GM12878 (cell line): ENCODE results near the gene CENPP. TPM values are rescaled to one million over a fixed set of nuclear protein-coding genes. Genes with fewer than 3 reads are reported as not detected.
A peak's percentile ranks its signal among the peaks of the same experiment; 100 is the strongest.

Experiments used
- ATAC-seq: fragments of 200-7000 bp; cut with Tn5 transposase; 3 replicates; pipeline ENCODE4 v1.9.1; 2020; ENCODE audit warnings: mild to moderate bottlenecking, moderate library complexity
- BruUV-seq: library from RNA; stranded (reverse); fragments of 400-500 nt; replicated peaks from 2 replicates; lab custom pipeline; 2021; lab: Mats Ljungman, UMichigan
- CTCF ChIA-PET: fragments of 300-600 bp; sonication (Branson Sonifier 250); formaldehyde crosslinking; extraction: SDS; loops from one replicate; lab custom pipeline; 2021; ENCODE audit warnings: inconsistent platforms; lab: Yijun Ruan, JAX
- POLR2A ChIA-PET: fragments of 350-600 bp; formaldehyde crosslinking; extraction: SDS; loops from one replicate; lab custom pipeline; 2021; ENCODE audit warnings: inconsistent platforms; lab: Charles Lee
- RAD21 ChIA-PET: fragments of 300-600 bp; sonication (Branson Sonifier 250); formaldehyde crosslinking; loops from one replicate; lab custom pipeline; 2023; ENCODE audit warnings: antibody characterized with exemption; ENCODE audit not compliant: unreplicated experiment; lab: Charles Lee
- SMC1A ChIA-PET: fragments of 300-600 bp; sonication (Branson Sonifier 250); formaldehyde crosslinking; loops from one replicate; lab custom pipeline; 2023; ENCODE audit not compliant: unreplicated experiment, uncharacterized antibody; lab: Charles Lee
- DNase-seq: peaks from one replicate; pipeline ENCODE4 v3.0.0-alpha.2; 2011; ENCODE audit warnings: low read depth, low spot score
- FAIRE-seq: peaks from 3 replicates; lab custom pipeline; 2011; peaks lifted over from hg19 to GRCh38; lab: Jason Lieb, UNC
- H2AFZ ChIP-seq: 2 replicates; pipeline ENCODE4 v1.6.0; 2011; ENCODE audit warnings: low read depth, low read length, control low read depth; ENCODE audit not compliant: control insufficient read depth
- H3K27ac ChIP-seq: 2 replicates; pipeline ENCODE4 v1.5.1; 2011; ENCODE audit warnings: control low read depth; ENCODE audit not compliant: control insufficient read depth, insufficient read depth
- H3K27me3 ChIP-seq, 2 experiments: replicated peaks in 1 of 2; 2 replicates each; pipeline versions ENCODE4 v1.6.0 to v1.6.1; 2011; ENCODE audit warnings: low read length in 1 of 2; ENCODE audit not compliant: control insufficient read depth in 2 of 2, insufficient read depth in 2 of 2
- H3K36me3 ChIP-seq, 2 experiments: 2 replicates each; pipeline ENCODE4 v1.5.1; 2011; ENCODE audit warnings: low read length in 1 of 2; ENCODE audit not compliant: control insufficient read depth in 2 of 2, insufficient read depth in 2 of 2
- H3K4me1 ChIP-seq: 2 replicates; pipeline ENCODE4 v1.6.1; 2011; ENCODE audit warnings: mild to moderate bottlenecking, low read length, moderate library complexity, mixed read lengths; ENCODE audit not compliant: control insufficient read depth, insufficient read depth
- H3K4me2 ChIP-seq: 2 replicates; pipeline ENCODE4 v1.6.0; 2011; ENCODE audit warnings: control low read depth; ENCODE audit not compliant: control insufficient read depth, insufficient read depth
- H3K4me3 ChIP-seq: fragments of 200-600 bp; sonication (generic); 2 replicates; pipeline ENCODE4 v1.5.1; 2016
- H3K79me2 ChIP-seq: 2 replicates; pipeline ENCODE4 v1.6.0; 2011; ENCODE audit warnings: low read length; ENCODE audit not compliant: control insufficient read depth, insufficient read depth
- H3K9ac ChIP-seq: 2 replicates; pipeline ENCODE4 v1.8.0; 2011; ENCODE audit warnings: low read length, control low read depth, mixed read lengths; ENCODE audit not compliant: control insufficient read depth, insufficient read depth
- H3K9me3 ChIP-seq: replicated peaks from 3 replicates; pipeline ENCODE4 v1.5.1; 2011; ENCODE audit warnings: mild to moderate bottlenecking, low read length; ENCODE audit not compliant: control insufficient read depth, insufficient read depth
- H4K20me1 ChIP-seq: 2 replicates; pipeline ENCODE4 v1.6.0; 2011; ENCODE audit not compliant: control insufficient read depth, insufficient read depth
- BRCA1 ChIP-seq: IDR thresholded peaks from 2 replicates; pipeline ENCODE4 v1.6.1; 2011; ENCODE audit warnings: low read depth, low read length, improper control_type of control experiment
- DPF2 ChIP-seq: fragments of 450-650 bp; IDR thresholded peaks from 2 replicates; pipeline ENCODE4 v1.6.1; 2017; ENCODE audit warnings: mild to moderate bottlenecking
- ELK1 ChIP-seq: IDR thresholded peaks from 2 replicates; pipeline ENCODE4 v1.6.1; 2012; ENCODE audit warnings: low read depth, low read length, improper control_type of control experiment
- GATAD2B ChIP-seq: fragments of 450-650 bp; conservative IDR thresholded peaks from 2 replicates; pipeline ENCODE4 v1.6.1; 2017; ENCODE audit warnings: low read depth, mild to moderate bottlenecking, moderate library complexity
- MEF2A ChIP-seq: IDR thresholded peaks from 2 replicates; pipeline ENCODE4 v1.6.1; 2011; ENCODE audit warnings: low read depth, mild to moderate bottlenecking, low read length, moderate library complexity; ENCODE audit not compliant: insufficient read depth
- MYC ChIP-seq: IDR thresholded peaks from 2 replicates; pipeline ENCODE4 v1.6.1; 2011; ENCODE audit warnings: mild to moderate bottlenecking, low read length, moderate library complexity, inconsistent platforms; ENCODE audit not compliant: insufficient read depth, insufficient replicate concordance, insufficient read length, severe bottlenecking
- POLR2AphosphoS5 ChIP-seq: IDR thresholded peaks from 2 replicates; pipeline ENCODE4 v1.6.1; 2011; ENCODE audit warnings: mild to moderate bottlenecking, low read length, inconsistent platforms
- SIN3A ChIP-seq: IDR thresholded peaks from 2 replicates; pipeline ENCODE4 v1.6.1; 2012; ENCODE audit warnings: low read depth, low read length, improper control_type of control experiment
- TCF12 ChIP-seq: IDR thresholded peaks from 2 replicates; pipeline ENCODE4 v1.6.1; 2011; ENCODE audit warnings: low read depth, mild to moderate bottlenecking, low read length
- WRNIP1 ChIP-seq: IDR thresholded peaks from 2 replicates; pipeline ENCODE4 v1.6.1; 2011; ENCODE audit warnings: low read depth, low read length, improper control_type of control experiment, borderline replicate concordance
- ZNF207 ChIP-seq: fragments of 450-650 bp; IDR thresholded peaks from 2 replicates; pipeline ENCODE4 v1.6.1; 2014; ENCODE audit warnings: antibody characterized with exemption, mild to moderate bottlenecking, borderline replicate concordance
- ZNF217 ChIP-seq: fragments of 450-650 bp; IDR thresholded peaks from 2 replicates; pipeline ENCODE4 v1.6.1; 2017; ENCODE audit warnings: antibody characterized with exemption, mild to moderate bottlenecking
- WGBS: methylation state at CpG from one replicate; pipeline ENCODE4 v1.1.6; 2016; ENCODE audit warnings: low lambda C conversion rate; ENCODE audit not compliant: insufficient replicate concordance, insufficient coverage; ENCODE audit errors: missing lambda C conversion rate; 5-methylcytosine and 5-hydroxymethylcytosine counted together
- in situ Hi-C: fragments of 300-500 bp; cut with MboI; formaldehyde crosslinking; loops from 9 replicates; pipeline ENCODE4 v1.14.3; 2018; ENCODE audit warnings: mixed read lengths
- intact Hi-C: fragments of 100-400 bp; cut with micrococcal nuclease; formaldehyde crosslinking; loops from one replicate; pipeline ENCODE4 v1.14.2; 2022; ENCODE audit not compliant: unreplicated experiment
- polyA plus RNA-seq, 11 experiments: library from polyadenylated mRNA; depleted of rRNA in 4 of 11; unstranded in 6 of 11; stranded (reverse) in 5 of 11; fragments of >200 nt; fragmentation: Nextera tagmentation in 4 of 11; fragmentation: Illumina TruSeq in 1 of 11; extraction: Ambion mirVana in 4 of 11; extraction: Trizol in 1 of 11; gene quantifications; 1 replicate in 1 of 11; 2 replicates in 10 of 11; pipeline versions ENCODE4 v1.2.1 to v1.2.3, GENCODE V29; 2011 to 2016; ENCODE audit warnings: inconsistent platforms in 2 of 11, missing spikeins in 2 of 11, low read depth in 1 of 11
- total RNA-seq, 4 experiments: library from RNA; depleted of rRNA in 3 of 4; stranded (reverse); fragments of >200 nt in 3 of 4; fragmentation: Illumina TruSeq in 1 of 4; extraction: Trizol in 1 of 4; gene quantifications; 2 replicates each; pipeline versions ENCODE4 v1.2.1 to v1.2.3, GENCODE V29; 2013 to 2021

Gene CENPP
- total and polyA plus RNA-seq, 10 of the 15 experiments (the other 5 are each of a cell fraction or from before 2014, with no cell fraction given), result 9.4 to 31.4 (median 19.8) TPM

DNA sequence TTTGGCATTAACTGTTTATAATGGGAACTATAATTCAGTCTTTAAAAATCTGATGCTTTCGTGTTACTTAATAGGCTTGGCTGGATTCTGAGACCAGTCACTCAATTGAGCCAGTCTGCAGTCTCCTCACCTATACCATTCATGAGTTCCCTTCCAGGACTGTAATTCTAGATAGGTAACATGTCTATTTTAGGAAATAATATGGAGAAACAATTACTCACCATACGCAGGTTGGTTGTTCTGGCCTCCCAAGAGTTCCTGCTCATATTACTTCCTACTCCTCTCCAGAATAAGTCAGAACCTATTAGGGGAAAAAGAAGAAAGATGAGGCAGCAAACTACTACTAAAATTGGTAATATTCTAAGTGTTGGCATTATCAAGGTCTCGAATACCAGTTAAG is 27.7 kb upstream of the CENPP start:
- RAD21 ChIA-PET, result interaction anchor here (1.6 kb wide), 1 partner anchor 160 kb away, joined by 4 read pairs; no protein-coding TSS in a partner anchor
- Histone ChIP-seq H3K9me3 (no peaks in the 10 kb centered on the region), H3K9ac (no peak overlapping the region; the same call in 1 of the 2 replicates), H3K4me2 (0 out of 2 replicates have a peak overlapping the region, but pooled peaks have one; percentile 30), H3K27me3 (no peaks in the 10 kb centered on the region), H3K4me1 (peaks cover 11% of the 10 kb centered on the region), H4K20me1 (no peaks in the 10 kb centered on the region), H3K79me2 (peaks cover 20% of the 10 kb centered on the region), H2AFZ (no peak overlapping the region), H3K27ac (peak overlapping the region; percentile 15; the same call in 1 of the 2 replicates), H3K4me3 (no peak overlapping the region), H3K36me3 (peaks cover 0 to 23% of the 10 kb centered on the region in 2 experiments; a peak in 3 of 4 replicates)
- in situ Hi-C loops (no loop called here), intact Hi-C loops (no loop called here)
- ATAC-seq, result no peak
- FAIRE-seq, result no peak
- POLR2A ChIA-PET, result no interaction called here
- 79% methylated on average over 3 of the region's 3 CpGs for WGBS
- DNase-seq, result no peak
- no TSS peak for BruUV-seq
- no peak for TF ChIP-seq DPF2
- no peak for TF ChIP-seq WRNIP1
- no peak for TF ChIP-seq TCF12
- TF ChIP-seq GATAD2B, result no peak
- no peak for TF ChIP-seq SIN3A
- no peak for TF ChIP-seq MEF2A
- TF ChIP-seq BRCA1, result no peak
- no peak for TF ChIP-seq POLR2AphosphoS5
- TF ChIP-seq ELK1, result no peak
- no peak for TF ChIP-seq ZNF217
- no peak for TF ChIP-seq ZNF207
- no peak for TF ChIP-seq MYC
- SMC1A ChIA-PET, result interaction anchor here (1.7 kb wide), 1 partner anchor 7 kb away, joined by 5 read pairs; no protein-coding TSS in a partner anchor
- CTCF ChIA-PET, result no interaction called here
